ENCODE data around the gene RPL18A.

DNA sequence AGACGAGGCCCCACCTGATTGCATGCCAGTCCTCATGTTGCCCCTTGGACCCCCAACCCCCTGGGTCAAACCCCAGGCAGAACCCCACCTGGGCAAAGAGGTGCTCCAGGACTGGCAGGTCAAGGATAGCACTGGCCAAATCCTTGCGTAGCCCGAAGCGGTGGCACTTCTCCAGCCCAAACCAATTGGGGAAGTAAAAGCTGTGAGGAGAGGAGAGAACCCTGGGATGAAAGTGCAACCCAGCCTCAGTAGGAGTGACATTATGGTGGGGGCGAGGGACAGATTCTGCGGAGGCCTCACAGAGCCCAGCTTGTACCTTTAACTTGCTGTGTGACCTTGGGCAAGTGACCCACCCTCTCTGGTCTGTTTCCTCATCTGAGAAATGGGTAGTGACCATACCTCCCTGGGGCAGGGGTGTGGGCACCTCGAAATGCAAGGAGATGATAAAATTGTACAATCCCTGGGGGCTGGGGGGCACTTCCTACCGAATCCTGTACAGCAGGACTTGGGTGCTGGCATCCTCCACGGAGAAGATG, 16.4 kb upstream of the RPL18A start:
- TF ChIP-seq, protein P1, sequence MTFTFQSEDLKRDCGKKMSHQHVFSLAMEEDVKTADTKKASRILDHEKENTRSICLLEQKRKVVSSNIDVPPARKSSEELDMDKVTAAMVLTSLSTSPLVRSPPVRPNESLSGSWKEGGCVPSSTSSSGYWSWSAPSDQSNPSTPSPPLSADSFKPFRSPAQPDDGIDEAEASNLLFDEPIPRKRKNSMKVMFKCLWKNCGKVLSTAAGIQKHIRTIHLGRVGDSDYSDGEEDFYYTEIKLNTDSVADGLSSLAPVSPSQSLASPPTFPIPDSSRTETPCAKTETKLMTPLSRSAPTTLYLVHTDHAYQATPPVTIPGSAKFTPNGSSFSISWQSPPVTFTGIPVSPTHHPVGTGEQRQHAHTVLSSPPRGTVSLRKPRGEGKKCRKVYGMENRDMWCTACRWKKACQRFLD (tag by site-specific recombination; IDR thresholded peaks at IDR 0.05): no peak
- no peak for TF ChIP-seq ZNF157 (tag by site-specific recombination; IDR thresholded peaks at IDR 0.05)
- no peak for TF ChIP-seq SETDB1 (IDR thresholded peaks at IDR 0.05; ENCODE audit: insufficient read length, low read length)
- no peak for TF ChIP-seq ZNF24 (tag by site-specific recombination; IDR thresholded peaks at IDR 0.05)
- no peak for TF ChIP-seq GFI1B (tag by site-specific recombination; IDR thresholded peaks at IDR 0.05)
- TF ChIP-seq ZNF280D (tag by site-specific recombination; IDR thresholded peaks at IDR 0.05): no peak

All from HEK293 (cell line).